GM19240 (cell line): Measurements from ENCODE around the gene TGFB1I1.

Source experiments
- DNase-seq: peaks from one replicate; pipeline ENCODE4 v3.0.0; 2011; ENCODE audit warnings: low spot score; ENCODE audit not compliant: insufficient read length

Gene TGFB1I1

GRCh38 chr16:31451681-31452351 lies 20.1 kb upstream of the TGFB1I1 start:
- no peak for DNase-seq

GRCh38 chr16:31452631-31453106 lies 19.3 kb upstream of the TGFB1I1 start:
- no peak for DNase-seq

- no peak for DNase-seq
Observed at GRCh38 chr16:31453255-31454204, 18.4 kb upstream of the TGFB1I1 start.

GRCh38 chr16:31455601-31456314 lies 16.2 kb upstream of the TGFB1I1 start:
- DNase-seq, result no peak

GRCh38 chr16:31456988-31457360 lies 15.0 kb upstream of the TGFB1I1 start:
- DNase-seq, result no peak

- no peak for DNase-seq
Observed at GRCh38 chr16:31458073-31458843, 13.7 kb upstream of the TGFB1I1 start.

GRCh38 chr16:31458844-31459686 lies 12.9 kb upstream of the TGFB1I1 start, which contains the start of gene ARMC5:
ARMC5 (plus strand) TSS chr16:31459501; CDS start chr16:31459525, 24 bp downstream.
- DNase-seq, result peak; percentile 72

- DNase-seq, result peak; percentile 90
Observed at GRCh38 chr16:31459687-31460581, 12.0 kb upstream of the TGFB1I1 start.

- no peak for DNase-seq
Observed at GRCh38 chr16:31460582-31461002, 11.4 kb upstream of the TGFB1I1 start.

- DNase-seq, result no peak
Observed at GRCh38 chr16:31461201-31461920, 10.6 kb upstream of the TGFB1I1 start.

- no peak for DNase-seq
Observed at GRCh38 chr16:31461921-31462804, 9.8 kb upstream of the TGFB1I1 start.

GRCh38 chr16:31464348-31464769 lies 7.6 kb upstream of the TGFB1I1 start:
- DNase-seq, result no peak

- DNase-seq, result no peak
Observed at GRCh38 chr16:31464781-31465260, 7.1 kb upstream of the TGFB1I1 start.

- DNase-seq, result no peak
Observed at GRCh38 chr16:31465788-31466370, 6.1 kb upstream of the TGFB1I1 start.

GRCh38 chr16:31466381-31466841 lies 5.5 kb upstream of the TGFB1I1 start:
- no peak for DNase-seq

- DNase-seq, result no peak
Observed at GRCh38 chr16:31467151-31467773, 4.7 kb upstream of the TGFB1I1 start.
